Naive thymus-derived CD4-positive, alpha-beta T cell (primary cell): Measurements from ENCODE around the gene KLRC2. TPM values are rescaled to one million over a fixed set of nuclear protein-coding genes. Genes with fewer than 3 reads are reported as not detected.
"Not testable (repeated sequence)": the region's sequence is repeated elsewhere in the genome, so short reads cannot be mapped to it uniquely, and the experiment has no call there.

Source experiments
- ATAC-seq: fragments of 150-1000 bp; cut with Tn5 transposase; 2 replicates; pipeline ENCODE4 v1.10.0; 2021; ENCODE audit warnings: mild to moderate bottlenecking, moderate library complexity
- CTCF ChIA-PET: fragments of 350-600 bp; sonication (Branson Sonifier 250); formaldehyde crosslinking; loops from one replicate; lab custom pipeline; 2021; ENCODE audit warnings: antibody characterized with exemption; lab: Charles Lee
- POLR2A ChIA-PET: fragments of 350-600 bp; sonication (Branson Sonifier 250); formaldehyde crosslinking; loops from one replicate; lab custom pipeline; 2021; ENCODE audit warnings: antibody characterized with exemption, inconsistent platforms; lab: Charles Lee
- DNase-seq, 9 donors: peaks; one replicate each; pipeline versions ENCODE4 v3.0.0 to v3.0.0-alpha.2; 2020 to 2022; ENCODE audit warnings: mixed read lengths in 1 of 9
- H3K27ac ChIP-seq: one replicate; pipeline ENCODE4 v1.7.0; 2013; ENCODE audit warnings: mild to moderate bottlenecking, low read depth, low read length, moderate library complexity
- H3K27me3 ChIP-seq, 2 donors: one replicate each; pipeline ENCODE4 v1.7.0; 2013; ENCODE audit warnings: low read length in 2 of 2, mild to moderate bottlenecking in 2 of 2, moderate library complexity in 2 of 2; ENCODE audit not compliant: control insufficient read depth in 2 of 2, insufficient read depth in 2 of 2
- H3K36me3 ChIP-seq, 3 experiments: 1 replicate in 2 of 3; 2 replicates in 1 of 3; pipeline ENCODE4 v1.7.0; 2013; ENCODE audit warnings: low read length in 3 of 3, mild to moderate bottlenecking in 3 of 3, moderate library complexity in 1 of 3; ENCODE audit not compliant: insufficient read depth in 3 of 3, control insufficient read depth in 2 of 3
- H3K4me1 ChIP-seq, 2 donors: one replicate each; pipeline ENCODE4 v1.7.0; 2013; ENCODE audit warnings: low read length in 2 of 2, mild to moderate bottlenecking in 2 of 2, moderate library complexity in 1 of 2; ENCODE audit not compliant: control insufficient read depth in 2 of 2, insufficient read depth in 2 of 2
- H3K4me3 ChIP-seq: 2 replicates; pipeline ENCODE4 v1.7.0; 2013; ENCODE audit warnings: mild to moderate bottlenecking, low read length
- H3K9me3 ChIP-seq, 3 experiments: 1 replicate in 2 of 3; 2 replicates in 1 of 3; pipeline ENCODE4 v1.7.0; 2013; ENCODE audit warnings: low read length in 3 of 3; ENCODE audit not compliant: control insufficient read depth in 2 of 3
- H3K27ac Mint-ChIP-seq, 9 donors: one replicate each; pipeline ENCODE4 v1.8.0; 2020 to 2022; ENCODE audit warnings: mixed read lengths in 9 of 9, mild to moderate bottlenecking in 8 of 9, moderate library complexity in 5 of 9, inconsistent platforms in 2 of 9
- H3K27me3 Mint-ChIP-seq, 5 donors: one replicate each; pipeline ENCODE4 v1.8.0; 2021 to 2022; ENCODE audit warnings: mixed read lengths in 5 of 5, mild to moderate bottlenecking in 1 of 5
- H3K36me3 Mint-ChIP-seq, 5 donors: one replicate each; pipeline ENCODE4 v1.8.0; 2020 to 2022; ENCODE audit warnings: mixed read lengths in 5 of 5, mild to moderate bottlenecking in 3 of 5, inconsistent platforms in 1 of 5
- H3K4me1 Mint-ChIP-seq, 7 donors: one replicate each; pipeline ENCODE4 v1.8.0; 2020 to 2022; ENCODE audit warnings: mixed read lengths in 7 of 7, mild to moderate bottlenecking in 3 of 7, inconsistent platforms in 1 of 7
- H3K4me3 Mint-ChIP-seq, 10 donors: one replicate each; pipeline ENCODE4 v1.8.0; 2020 to 2022; ENCODE audit warnings: mild to moderate bottlenecking in 10 of 10, mixed read lengths in 10 of 10, moderate library complexity in 6 of 10, inconsistent platforms in 2 of 10
- H3K9me3 Mint-ChIP-seq, 11 donors: one replicate each; pipeline ENCODE4 v1.8.0; 2020 to 2022; ENCODE audit warnings: mixed read lengths in 11 of 11, mild to moderate bottlenecking in 4 of 11, inconsistent platforms in 1 of 11, moderate library complexity in 1 of 11
- intact Hi-C, 2 donors: fragments of 100-400 bp; cut with micrococcal nuclease; formaldehyde crosslinking; loops; one replicate each; pipeline ENCODE4 v1.15.1; 2023
- polyA plus RNA-seq, 2 donors: library from polyadenylated mRNA; unstranded; fragments of 300-500 nt; fragmentation: Illumina TruSeq; gene quantifications; one replicate each; pipeline ENCODE4 v1.2.3, GENCODE V29; 2021
- total RNA-seq, 6 experiments: library from RNA in 5 of 6; stranded (reverse) in 5 of 6; gene quantifications; 1 replicate in 5 of 6; 2 replicates in 1 of 6; pipeline ENCODE4 v1.2.3 and lab custom pipeline; 2021 to 2026

Gene KLRC2
- total and polyA plus RNA-seq, 7 experiments from 2014 or later: 6.7 TPM; not detected in 6

DNA sequence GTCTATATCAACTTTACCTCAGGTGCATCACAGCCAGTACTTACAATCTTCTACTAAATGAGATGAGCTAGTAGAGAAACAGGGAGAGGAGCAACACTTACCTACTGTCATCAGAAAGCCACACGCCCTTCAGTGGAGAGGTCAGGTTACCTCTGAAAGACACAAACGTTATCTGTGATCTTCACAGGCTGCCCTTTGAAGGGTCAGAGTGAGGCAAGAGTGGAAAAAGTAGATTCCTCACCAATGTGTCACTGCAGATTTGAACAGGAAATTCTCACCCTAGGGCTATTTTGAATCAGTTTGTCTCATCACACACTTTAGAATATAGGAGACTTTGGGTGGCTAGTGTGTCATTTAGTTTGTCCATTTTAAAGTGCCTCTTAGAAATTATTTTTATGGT, 1.8 kb upstream of the KLRC2 start:
- DNase-seq, H3K4me3 ChIP-seq, H3K4me1 Mint-ChIP-seq, H3K36me3 Mint-ChIP-seq, H3K4me3 Mint-ChIP-seq, CTCF ChIA-PET, H3K9me3 Mint-ChIP-seq, H3K9me3 ChIP-seq, ATAC-seq, H3K27ac Mint-ChIP-seq, H3K27me3 ChIP-seq, intact Hi-C loops, H3K27me3 Mint-ChIP-seq, H3K27ac ChIP-seq, H3K4me1 ChIP-seq, POLR2A ChIA-PET, H3K36me3 ChIP-seq: not testable (repeated sequence)

- H3K9me3 Mint-ChIP-seq, DNase-seq, H3K4me3 Mint-ChIP-seq, H3K4me1 ChIP-seq, H3K36me3 Mint-ChIP-seq, intact Hi-C loops, POLR2A ChIA-PET, H3K27me3 Mint-ChIP-seq, H3K27me3 ChIP-seq, H3K36me3 ChIP-seq, H3K9me3 ChIP-seq, H3K27ac Mint-ChIP-seq, CTCF ChIA-PET, H3K27ac ChIP-seq, H3K4me3 ChIP-seq, H3K4me1 Mint-ChIP-seq, ATAC-seq: not testable (repeated sequence)
Measured at GRCh38 chr12:10430623-10431022, 5.2 kb downstream of the KLRC2 start.

DNA sequence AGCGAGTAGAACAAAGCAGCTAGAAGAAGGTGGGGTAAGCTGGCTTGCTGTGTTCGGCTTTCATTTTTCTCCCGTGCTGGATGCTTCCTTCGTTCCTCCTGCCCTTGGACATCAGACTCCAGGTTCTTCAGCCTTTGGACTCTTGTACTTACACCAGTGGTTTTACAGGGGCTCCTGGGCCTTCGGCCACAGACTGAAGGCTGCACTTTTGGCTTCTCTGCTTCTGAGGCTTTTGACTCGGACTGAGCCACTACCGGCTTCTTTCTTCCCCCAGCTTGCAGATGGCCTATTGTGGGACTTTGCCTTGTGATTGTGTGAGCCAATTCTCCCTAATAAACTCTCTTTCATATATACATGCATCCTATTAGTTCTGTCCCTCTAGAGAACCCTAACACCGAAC, 9.9 kb downstream of the KLRC2 start:
- H3K27ac ChIP-seq, H3K4me3 ChIP-seq, H3K27me3 ChIP-seq, H3K27me3 Mint-ChIP-seq, intact Hi-C loops, H3K4me3 Mint-ChIP-seq, ATAC-seq, CTCF ChIA-PET, H3K4me1 ChIP-seq, H3K27ac Mint-ChIP-seq, H3K9me3 ChIP-seq, DNase-seq, H3K36me3 ChIP-seq, H3K36me3 Mint-ChIP-seq, H3K4me1 Mint-ChIP-seq, H3K9me3 Mint-ChIP-seq, POLR2A ChIA-PET: not testable (repeated sequence)

- H3K27me3 Mint-ChIP-seq, H3K27me3 ChIP-seq, H3K27ac ChIP-seq, H3K4me1 ChIP-seq, ATAC-seq, H3K36me3 Mint-ChIP-seq, POLR2A ChIA-PET, H3K4me3 Mint-ChIP-seq, CTCF ChIA-PET, H3K36me3 ChIP-seq, H3K27ac Mint-ChIP-seq, DNase-seq, H3K4me3 ChIP-seq, intact Hi-C loops, H3K4me1 Mint-ChIP-seq, H3K9me3 ChIP-seq, H3K9me3 Mint-ChIP-seq: not testable (repeated sequence)
Measured at GRCh38 chr12:10424260-10424899, 11.4 kb downstream of the KLRC2 start.

- H3K36me3 ChIP-seq, H3K4me3 Mint-ChIP-seq, H3K27me3 ChIP-seq, DNase-seq, CTCF ChIA-PET, H3K27me3 Mint-ChIP-seq, H3K4me3 ChIP-seq, POLR2A ChIA-PET, intact Hi-C loops, H3K9me3 ChIP-seq, H3K27ac Mint-ChIP-seq, H3K36me3 Mint-ChIP-seq, H3K9me3 Mint-ChIP-seq, H3K4me1 Mint-ChIP-seq, ATAC-seq, H3K27ac ChIP-seq, H3K4me1 ChIP-seq: not testable (repeated sequence)
Measured at GRCh38 chr12:10422159-10422558, 13.7 kb downstream of the KLRC2 start.

DNA sequence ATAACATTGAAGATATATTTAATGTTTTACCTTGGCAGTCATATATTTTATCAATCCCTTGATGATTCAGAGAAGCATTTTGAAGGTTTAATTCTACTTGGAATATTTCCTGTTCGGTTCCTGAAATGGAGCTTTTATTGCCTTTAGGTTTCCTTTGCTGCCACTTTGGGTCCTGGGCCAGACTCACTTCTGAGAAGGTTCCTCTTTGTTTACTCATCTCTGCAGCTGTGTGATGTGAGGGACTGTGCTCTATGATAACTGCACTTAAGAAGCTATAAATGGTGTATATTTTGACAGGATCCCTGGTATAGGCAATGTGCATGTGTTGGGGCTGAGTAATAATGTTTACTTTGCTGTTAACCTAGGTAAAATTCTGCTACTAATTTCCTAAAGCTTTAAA, 15.5 kb downstream of the KLRC2 start, which contains the start of gene KLRC3:
KLRC3 (minus strand) TSS at position 262 of the 400 bp plus-strand sequence; CDS start at position 217, 45 bp downstream.
- intact Hi-C loops, POLR2A ChIA-PET, H3K36me3 Mint-ChIP-seq, H3K4me1 Mint-ChIP-seq, H3K27ac ChIP-seq, H3K4me3 ChIP-seq, H3K27me3 Mint-ChIP-seq, H3K36me3 ChIP-seq, H3K9me3 ChIP-seq, H3K9me3 Mint-ChIP-seq, H3K4me1 ChIP-seq, ATAC-seq, DNase-seq, H3K27ac Mint-ChIP-seq, CTCF ChIA-PET, H3K27me3 ChIP-seq: not testable (repeated sequence)
- H3K4me3 Mint-ChIP-seq: peak within 1 kb of the TSS in 1 of 10 donors; percentile 62

DNA sequence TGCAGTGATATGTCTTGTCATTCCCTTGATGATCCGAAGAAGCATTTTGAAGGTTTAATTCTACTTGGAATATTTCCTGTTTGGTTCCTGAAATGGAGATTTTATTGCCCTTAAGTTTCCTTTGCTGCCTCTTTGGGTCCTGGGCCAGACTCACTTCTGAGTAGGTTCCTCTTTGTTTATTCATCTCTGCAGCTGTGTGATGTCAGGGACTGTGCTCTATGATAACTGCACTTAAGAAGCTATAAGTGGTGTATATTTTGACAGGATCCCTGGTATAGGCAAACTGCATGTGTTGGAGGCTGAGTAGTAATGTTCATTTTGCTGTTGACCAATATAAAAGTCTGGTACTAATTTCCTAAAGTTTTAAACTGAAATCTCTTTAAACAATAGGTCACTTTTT, 26.4 kb downstream of the KLRC2 start, which contains the start of gene KLRC4:
KLRC4 (minus strand) TSS at position 366 of the 400 bp plus-strand sequence; CDS start at position 184, 182 bp downstream.
- no peak within 1 kb of the TSS for H3K27ac Mint-ChIP-seq
- H3K27me3 Mint-ChIP-seq: peaks cover 0 to 27% (median 7%) of the 10 kb centered on the region in 5 donors
- Histone ChIP-seq H3K9me3 (no peaks in the 10 kb centered on the region), H3K36me3 (no peaks in the 10 kb centered on the region), H3K4me1 (peaks cover 0 to 10% of the 10 kb centered on the region in 2 donors), H3K4me3 (peak within 1 kb of the TSS; percentile 19), H3K27ac (no peak within 1 kb of the TSS), H3K27me3 (no peaks in the 10 kb centered on the region)
- peak; percentile 57 for ATAC-seq
- no peaks in the 10 kb centered on the region for H3K36me3 Mint-ChIP-seq
- POLR2A ChIA-PET: no interaction called here
- H3K4me3 Mint-ChIP-seq: peak within 1 kb of the TSS in 1 of 10 donors; percentile 49
- no peak for DNase-seq
- intact Hi-C loops: no loop called here
- CTCF ChIA-PET: no interaction called here
- no peaks in the 10 kb centered on the region for H3K4me1 Mint-ChIP-seq
- peaks cover 0 to 2% (median 0%) of the 10 kb centered on the region in 11 donors for H3K9me3 Mint-ChIP-seq
